COR-L47 (cell line): ENCODE measurements around the gene ALOX12.

Experiments
- DNase-seq: peaks from one replicate; lab custom pipeline; 2025; lab: John Stamatoyannopoulos, UW

The ALOX12 gene

GRCh38 chr17:7002288-7003047 lies 6.6 kb downstream of the ALOX12 start:
- DNase-seq, result no peak

DNA sequence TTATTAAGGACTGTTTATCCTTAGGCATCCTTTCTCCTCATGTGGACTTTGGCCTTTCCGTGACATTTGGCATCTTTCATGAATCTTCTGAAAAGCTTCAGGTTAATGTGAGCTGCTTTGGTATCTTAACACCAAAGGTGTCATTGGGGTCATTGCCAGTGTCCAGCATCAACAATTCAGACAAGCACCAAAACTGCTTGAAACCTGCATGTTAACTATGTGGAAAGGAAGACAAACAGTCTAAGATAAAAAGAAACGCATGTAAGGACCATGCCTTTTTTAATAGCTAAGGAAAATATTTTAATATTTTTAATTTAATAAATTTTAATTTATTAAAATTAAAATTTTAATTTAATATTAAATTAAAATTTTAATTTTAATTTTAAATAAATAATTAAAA lies 7.9 kb downstream of the ALOX12 start:
- no peak for DNase-seq

- peak; percentile 19 for DNase-seq
These were observed 8.8 kb downstream of the ALOX12 start for GRCh38 chr17:7004398-7005253.

GRCh38 chr17:7005716-7006115 lies 9.9 kb downstream of the ALOX12 start:
- DNase-seq, result no peak

DNA sequence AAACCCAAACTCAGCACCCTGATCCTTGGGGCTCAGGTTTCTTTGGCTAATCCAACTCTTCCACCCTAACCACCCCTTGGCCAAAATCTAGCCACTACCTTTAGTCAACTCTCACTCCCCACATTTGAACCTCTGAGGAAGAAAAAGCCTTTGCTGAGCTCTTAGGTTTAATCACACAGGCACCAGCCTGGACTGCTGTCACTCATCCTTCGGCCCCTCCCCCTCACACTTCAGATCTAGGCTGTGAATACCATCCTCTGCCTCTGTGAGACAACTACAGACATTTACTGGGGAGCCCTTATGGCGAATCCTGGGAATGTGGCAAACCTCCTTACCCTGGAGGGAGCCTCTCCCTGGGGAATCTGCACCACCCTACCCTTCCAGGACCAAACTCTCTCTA lies 11.3 kb downstream of the ALOX12 start:
- no peak for DNase-seq

GRCh38 chr17:7010523-7010922 lies 14.7 kb downstream of the ALOX12 start:
- DNase-seq, result no peak

DNA sequence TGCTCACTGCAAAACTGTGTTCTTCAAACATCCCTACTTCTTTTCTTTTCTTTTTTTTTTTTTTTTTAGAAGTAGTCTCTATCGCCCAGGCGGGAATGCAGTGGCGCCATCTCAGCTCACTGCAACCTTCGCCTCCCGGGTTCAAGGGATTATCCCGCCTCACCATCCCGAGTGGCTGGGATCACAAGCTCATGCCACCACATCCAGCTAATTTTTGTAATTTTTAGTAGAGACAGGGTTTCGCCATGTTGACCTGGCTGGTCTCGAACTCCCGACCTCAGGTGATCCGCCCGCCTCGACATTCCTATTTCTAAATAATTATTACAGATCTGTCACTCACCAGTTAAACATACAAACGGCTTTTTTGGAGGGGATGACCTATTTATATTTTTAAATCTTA lies 15.6 kb downstream of the ALOX12 start:
- no peak for DNase-seq

DNA sequence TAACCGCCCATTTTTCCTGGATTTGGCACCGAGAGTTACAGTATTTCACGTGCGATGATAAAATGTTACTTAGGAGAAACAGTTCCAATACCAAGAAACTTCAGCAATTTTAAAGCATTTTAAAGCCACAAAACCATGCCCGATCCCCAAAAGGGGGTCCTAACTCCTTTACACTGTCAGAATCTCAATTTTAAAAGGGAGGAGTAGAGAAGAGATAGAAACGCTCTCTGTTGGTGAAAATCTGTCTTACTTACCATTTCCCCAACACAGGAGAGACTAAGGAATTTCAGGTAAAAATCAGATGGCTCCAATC lies 16.0 kb downstream of the ALOX12 start:
- no peak for DNase-seq

- peak; percentile 87 for DNase-seq
These were observed 18.6 kb downstream of the ALOX12 start for GRCh38 chr17:7014261-7014994.

DNA sequence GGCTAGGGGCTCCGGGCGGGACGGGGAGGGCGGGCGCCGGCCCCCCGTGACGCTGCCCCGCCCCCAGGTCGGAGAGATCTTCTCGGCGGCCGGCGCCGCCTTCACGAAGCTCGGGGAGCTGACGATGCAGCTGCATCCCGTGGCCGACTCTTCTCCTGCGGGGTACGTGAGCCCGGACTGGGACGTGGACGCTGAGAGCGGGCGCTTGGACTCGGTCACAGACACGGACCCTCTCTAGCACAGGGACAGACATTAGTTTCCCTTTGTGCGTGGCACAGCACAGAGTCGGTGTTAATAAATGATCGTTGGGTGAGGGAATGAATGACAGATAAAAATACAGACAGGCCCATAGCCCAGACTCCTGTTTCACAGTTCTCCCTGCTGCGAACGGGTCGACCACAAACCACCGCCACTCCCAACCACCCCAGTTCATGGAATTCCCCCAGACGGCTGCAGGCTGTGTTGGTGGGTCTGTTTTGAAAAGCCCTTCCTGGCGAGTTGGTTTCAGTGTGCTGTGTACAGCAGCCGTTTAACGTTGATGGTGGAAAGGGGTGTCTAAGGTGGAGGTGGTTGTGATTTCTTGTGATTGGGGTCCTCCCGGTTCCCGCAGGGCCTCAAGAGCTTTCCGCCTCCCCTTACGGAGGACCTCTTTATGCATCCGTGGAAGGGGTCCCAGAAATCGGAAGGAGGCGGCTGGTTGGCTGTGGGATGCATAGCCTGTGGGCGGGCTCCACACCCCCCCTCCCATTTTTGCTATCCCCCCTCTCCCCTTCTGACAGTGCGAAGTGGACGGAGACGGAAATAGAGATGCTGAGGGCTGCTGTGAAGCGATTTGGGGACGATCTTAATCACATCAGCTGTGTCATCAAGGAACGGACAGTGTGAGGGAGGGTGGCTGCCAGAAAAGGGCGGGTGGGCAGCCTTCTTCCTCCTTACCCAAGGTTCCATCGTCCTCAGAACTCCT lies 19.4 kb downstream of the ALOX12 start:
- DNase-seq, result no peak

GRCh38 chr17:7016418-7016817 lies 20.6 kb downstream of the ALOX12 start:
- DNase-seq, result no peak

GRCh38 chr17:7016886-7017826 lies 21.3 kb downstream of the ALOX12 start:
- no peak for DNase-seq

DNA sequence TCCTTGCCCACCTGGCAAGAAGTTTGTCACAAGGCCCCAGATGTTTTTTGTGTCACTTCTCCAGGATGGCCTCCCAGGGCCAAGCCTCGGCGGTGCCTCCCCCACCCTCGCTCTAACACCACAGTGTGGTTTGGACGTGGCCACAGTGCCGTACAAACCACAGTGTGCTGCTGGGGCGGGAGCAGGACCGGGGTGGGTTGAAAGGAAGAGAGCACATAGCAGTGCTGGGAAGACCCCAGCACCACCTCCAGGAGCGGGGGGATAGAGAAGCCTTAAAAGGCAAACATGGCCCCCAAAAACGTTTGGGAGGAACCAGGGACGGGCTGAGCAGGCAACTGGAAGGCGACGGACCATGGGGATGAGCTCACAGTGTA lies 22.0 kb downstream of the ALOX12 start:
- no peak for DNase-seq

- no peak for DNase-seq
These were observed 22.6 kb downstream of the ALOX12 start for GRCh38 chr17:7018331-7018964.

- no peak for DNase-seq
These were observed 23.5 kb downstream of the ALOX12 start for GRCh38 chr17:7019367-7019766.

- peak; percentile 20 for DNase-seq
These were observed 24.1 kb downstream of the ALOX12 start for GRCh38 chr17:7019839-7020519.

DNA sequence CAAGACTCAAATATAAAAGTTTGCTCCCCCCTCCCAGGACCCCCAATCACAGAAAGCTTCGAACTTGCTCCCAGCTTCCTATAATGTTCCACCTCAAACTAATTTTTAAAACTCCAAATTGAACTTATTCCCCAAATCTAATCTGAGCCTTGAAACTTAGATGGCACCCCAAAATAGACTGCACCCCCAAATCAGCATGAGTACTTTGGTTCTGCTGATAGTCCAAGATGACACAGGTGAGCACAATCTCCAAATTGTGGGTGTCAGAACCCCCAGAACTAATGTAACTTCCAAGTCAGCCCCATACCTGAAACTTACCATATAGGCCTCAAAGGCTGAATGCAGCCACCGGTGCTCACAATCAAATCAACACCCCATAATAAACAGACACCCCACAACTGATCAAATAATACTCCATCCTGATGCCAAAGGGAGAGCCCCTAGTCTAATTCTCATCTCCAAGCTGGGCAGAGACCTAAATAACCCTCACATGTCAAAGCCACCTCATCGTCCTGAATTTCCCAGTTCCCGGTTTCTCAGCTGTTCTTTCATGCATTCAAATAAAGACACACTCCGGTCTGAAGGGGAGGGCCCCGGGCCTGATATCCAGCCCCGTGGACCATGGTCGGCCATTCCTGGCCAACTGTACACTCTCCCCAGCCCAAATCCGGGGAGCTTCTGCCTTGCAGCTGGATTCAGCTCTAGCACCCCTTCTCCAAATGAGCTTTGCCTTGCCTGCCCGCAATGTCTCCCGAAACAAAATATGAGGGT lies 25.2 kb downstream of the ALOX12 start:
- DNase-seq, result no peak

DNA sequence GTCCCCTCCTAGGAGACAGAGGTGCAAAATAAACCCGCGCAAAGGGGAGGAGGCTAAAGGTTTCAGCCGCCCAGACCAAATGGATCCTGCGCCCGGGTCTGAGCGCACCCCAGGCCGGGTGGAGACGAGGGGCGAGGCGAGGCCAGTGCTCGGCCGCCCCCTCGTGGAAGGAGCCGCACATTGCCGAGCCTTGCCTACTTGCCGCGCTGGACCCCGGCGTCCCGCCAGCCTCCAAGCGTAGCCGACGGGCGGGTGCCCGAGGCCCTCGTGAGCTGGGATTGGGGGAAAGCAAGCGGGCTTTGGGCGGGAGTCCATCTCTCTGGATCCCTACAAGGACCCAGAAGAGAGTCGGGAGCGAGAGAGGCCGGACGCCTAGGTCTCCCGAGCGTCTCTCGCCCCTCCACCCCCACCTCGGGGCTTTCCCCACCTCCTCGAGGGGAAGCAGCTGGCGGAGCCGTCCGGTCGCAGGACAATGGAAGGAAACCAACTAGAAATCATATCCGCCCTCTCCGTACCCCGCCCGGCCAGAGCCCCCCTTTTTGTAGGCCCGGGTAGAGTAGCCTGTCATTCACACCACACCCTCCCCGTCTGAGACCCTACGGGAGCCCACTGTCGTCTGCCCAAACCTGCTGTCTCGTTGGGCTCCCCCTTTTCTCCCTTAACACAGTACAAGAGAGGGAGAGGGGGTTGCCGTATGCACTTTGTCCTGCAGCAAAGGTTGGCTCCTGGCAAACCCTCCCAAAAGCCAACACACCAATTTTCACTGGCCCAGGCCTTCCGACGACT lies 26.3 kb downstream of the ALOX12 start:
- DNase-seq, result no peak
